Endometrial microvascular endothelial cells (primary cell): ENCODE data around the gene CNOT2. TPM values are rescaled to one million over a fixed set of nuclear protein-coding genes. Genes with fewer than 3 reads are reported as not detected.

Experiments
- in situ Hi-C: cut with HindIII; loops from 2 replicates; pipeline ENCODE4 v1.10.0; 2017; ENCODE audit warnings: low sequenced_read_pairs, low pct_unique_long_range_greater_than_20kb; ENCODE audit errors: inconsistent ontology term
- total RNA-seq: library from RNA; depleted of rRNA; stranded (reverse); fragments of >200 nt; gene quantifications from one replicate; pipeline ENCODE4 v1.2.3, GENCODE V29; 2015; ENCODE audit errors: inconsistent ontology term

Gene CNOT2
- total RNA-seq, 1 donor from 2014 or later, result 64.8 TPM

DNA sequence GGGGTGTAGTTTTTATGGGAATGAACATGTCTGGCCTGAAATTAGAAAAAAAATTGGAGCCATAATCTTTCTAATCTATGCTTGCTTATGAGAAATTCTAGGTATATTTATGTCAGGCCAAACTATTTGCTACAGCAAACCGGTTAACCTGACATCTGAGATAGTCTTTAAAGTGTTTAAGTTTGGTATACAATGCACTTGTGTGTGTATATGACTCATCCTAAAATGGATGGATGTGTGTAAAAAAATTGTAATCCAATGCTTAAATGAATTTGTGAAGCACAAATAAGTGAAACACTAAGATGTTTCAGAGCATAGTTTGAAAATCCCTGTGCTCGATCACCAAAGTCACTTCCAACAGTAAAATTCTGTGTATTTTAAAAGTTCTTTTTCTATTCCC, 6.7 kb downstream of the CNOT2 start:
- in situ Hi-C loops, result no loop called here

DNA sequence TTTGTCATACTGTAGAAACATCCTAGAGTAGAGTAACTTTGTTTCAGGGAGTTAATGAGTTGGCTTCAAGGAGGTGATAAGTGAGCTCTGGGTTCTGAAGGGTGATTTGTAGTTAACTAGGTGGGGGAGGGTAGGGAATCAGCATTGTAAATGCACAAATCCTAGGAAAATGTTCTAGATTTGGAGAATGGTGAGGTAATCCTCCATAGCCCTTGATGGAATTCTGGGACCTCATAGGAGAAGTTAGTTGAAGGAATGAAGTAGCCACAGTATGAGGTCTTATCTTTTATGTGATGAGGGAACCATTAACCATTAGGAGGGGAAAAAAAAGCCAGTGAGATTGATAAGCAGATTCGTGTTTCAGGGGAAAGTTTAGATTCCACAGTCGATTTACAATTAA, 8.0 kb downstream of the CNOT2 start:
- in situ Hi-C loops, result no loop called here

DNA sequence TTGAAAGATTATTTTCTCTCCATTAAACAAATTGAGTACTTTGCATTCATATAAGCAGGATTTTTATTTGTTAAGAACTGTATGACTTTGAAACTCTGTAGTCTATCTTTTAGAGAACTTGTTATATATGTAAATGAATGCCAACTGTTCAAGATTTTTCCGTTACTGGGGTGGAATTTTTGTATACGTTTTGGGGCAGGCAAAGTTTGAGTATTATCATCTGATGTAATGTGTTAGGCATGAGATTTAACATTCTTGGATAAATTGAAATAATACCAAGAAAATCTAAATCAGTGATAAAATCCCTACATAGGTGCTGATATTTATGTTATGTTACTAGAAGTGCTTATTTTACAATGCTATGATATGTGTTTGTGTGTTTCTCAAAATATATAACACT, 8.4 kb downstream of the CNOT2 start:
- in situ Hi-C loops, result no loop called here

DNA sequence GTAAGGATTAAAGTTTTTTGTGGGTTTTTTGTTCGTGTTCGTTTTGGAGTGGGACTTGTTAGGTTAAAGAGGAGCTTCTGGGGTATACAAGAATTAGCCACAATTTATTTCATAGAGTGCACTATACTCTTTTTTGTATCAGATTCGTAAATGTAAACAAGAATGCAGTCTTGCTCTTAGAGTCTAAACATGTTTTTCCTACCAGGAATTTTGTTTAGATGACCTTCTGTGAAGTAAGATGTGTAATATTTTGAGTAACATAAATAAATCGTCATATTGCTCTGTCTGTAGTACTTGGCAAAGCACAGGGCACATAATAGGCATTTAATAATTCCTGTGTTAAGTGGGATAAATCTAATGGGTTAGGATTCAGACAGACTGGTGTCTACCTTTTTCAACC, 9.6 kb downstream of the CNOT2 start:
- in situ Hi-C loops, result no loop called here

DNA sequence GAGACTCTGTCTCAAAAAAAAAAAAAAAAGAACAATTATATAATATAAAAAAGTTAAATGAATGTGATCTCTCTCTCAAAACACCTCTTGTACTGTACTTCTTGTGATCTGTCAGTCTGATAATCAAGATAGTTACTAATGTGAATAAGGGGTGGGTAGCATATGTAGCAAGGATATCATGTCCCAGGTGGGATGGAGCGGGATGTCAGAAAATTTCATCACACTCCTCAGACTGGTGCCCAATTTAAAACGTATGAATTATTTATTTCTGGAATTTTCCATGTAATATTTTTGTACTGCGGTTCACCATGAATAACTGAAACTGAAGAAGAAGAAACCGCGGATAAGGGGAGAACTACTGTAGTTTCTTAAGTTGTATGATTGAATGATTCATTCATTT, 11.0 kb downstream of the CNOT2 start:
- in situ Hi-C loops, result no loop called here

DNA sequence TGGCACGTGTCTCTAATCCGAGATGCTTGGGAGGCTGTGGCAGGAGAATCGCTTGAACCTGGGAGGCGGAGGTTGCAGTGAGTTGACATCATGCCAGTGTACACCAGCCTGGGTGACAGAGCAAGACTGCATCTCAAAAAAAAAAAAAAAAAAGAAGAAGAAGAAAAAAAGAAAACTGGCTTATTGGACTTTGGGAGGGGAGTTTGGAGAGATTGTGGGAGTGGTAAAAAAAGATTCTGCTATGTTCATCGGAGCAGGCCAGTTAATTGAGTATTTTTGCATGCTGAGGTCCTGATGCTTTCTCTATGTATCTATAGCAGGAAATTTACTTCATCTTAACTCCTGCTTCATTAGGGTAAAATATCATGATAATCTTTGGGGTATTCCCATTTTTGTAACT, 11.6 kb downstream of the CNOT2 start:
- in situ Hi-C loops, result no loop called here

DNA sequence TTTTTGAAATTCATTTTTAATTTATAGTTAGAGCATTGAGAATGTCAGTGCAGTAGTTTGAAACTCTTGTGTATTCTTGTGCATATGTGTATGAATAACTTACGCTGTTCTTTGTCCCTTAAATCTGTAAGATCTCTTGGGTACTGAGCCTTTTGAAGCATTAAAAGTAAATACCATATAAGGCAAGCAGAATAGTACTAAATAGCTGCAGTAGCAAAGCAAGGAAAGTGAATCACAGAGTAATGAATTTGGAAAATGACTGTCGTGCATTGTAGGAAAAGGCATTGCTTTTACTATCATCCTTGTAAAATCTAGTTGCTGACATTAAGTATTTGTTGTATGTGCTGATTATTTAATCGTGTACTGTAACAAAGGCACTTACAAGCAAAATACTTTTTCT, 12.1 kb downstream of the CNOT2 start:
- in situ Hi-C loops, result no loop called here

DNA sequence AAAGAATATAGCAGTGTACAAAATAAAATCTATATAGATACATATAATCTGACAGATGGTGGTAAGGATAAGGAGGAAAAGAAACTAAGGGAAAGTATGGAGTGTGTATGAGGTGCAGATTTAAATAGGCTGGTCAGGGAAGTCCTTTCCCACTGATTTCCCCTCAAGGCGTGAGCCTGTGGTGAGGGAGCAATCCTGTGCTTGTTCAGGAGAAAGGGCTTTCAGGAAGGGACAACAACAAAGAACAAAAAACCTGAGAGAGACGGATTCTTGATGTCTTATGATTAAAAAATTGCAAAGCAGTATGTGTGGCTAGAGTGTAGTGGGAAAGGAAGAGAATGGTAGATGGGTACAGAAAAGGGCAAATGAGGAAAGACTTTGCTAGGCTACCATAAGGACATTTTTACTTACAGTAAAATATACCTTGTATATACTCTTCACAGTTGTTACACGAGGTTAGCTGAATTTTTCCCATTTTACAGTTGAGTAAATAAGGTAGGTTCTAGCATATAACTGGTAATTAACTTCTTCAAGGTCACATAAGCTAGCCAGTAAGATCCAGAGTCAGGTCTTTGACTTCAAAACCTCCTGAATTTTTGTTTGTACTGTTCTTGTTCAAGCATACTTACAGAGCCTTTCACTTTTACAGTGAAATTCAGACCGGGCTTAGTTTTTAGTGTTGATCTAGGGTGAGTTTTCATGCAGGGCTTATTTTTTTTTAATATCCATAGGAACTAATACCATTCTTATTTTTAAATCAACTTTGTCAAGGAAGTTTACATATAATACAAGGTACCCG, 15.6 kb downstream of the CNOT2 start:
- in situ Hi-C loops, result no loop called here

DNA sequence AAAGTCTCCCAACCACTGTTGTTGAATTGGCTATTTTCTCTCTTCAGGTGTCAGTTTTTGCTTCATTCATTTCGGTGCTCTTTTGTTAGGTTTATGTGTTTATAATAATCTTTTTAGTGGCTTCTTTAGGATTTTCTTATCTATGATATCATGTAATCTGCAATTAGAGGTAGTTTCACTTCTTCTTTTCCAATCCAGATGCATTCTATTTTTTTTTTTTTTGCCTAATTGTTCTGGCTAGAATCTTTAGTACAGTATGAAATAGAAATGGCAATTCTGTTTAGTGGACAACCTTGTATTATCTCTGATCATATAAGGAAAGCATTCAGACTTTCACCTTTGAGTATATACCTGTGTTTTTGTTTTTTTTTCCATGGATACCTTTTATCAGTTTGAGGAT, 17.4 kb downstream of the CNOT2 start:
- in situ Hi-C loops, result no loop called here

DNA sequence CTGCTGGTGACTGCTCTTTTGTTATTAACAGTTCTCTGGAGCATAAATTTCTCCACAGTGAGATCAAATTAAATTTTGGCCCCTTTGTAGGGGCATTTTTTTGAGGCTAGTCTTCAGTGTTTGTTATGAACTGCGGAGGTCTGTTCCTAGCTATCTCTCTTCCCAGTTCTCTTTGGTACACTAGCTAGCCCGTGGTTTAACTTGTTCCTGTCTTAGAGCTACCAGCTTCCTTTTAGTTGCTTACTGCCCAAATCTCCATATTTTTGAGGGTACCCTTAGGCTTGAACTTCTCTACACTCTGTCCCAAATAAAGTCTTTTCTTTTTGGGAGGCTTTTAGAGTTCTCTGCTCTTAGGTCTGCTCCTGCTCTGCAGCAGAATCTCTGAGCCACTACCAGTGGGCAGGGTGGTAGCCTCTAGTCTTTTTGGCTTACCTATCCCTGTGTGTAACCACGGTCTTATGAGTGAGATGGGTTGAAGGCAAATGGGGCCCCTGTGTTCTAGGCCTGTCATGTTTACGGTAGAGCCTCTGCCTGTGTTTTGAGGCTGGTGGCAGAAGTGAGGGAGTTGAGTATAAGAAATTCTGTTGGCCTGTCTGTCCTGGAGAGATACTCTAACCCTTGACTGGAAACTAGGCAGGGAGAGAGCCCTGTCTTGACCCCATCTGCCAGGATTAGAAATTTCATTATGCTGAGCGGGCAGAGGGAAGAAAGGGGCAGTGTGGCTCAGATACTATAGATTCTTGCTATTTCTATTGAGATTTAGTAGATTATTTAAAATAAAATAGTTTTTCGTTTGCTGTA, 21.0 kb downstream of the CNOT2 start:
- in situ Hi-C loops, result no loop called here

DNA sequence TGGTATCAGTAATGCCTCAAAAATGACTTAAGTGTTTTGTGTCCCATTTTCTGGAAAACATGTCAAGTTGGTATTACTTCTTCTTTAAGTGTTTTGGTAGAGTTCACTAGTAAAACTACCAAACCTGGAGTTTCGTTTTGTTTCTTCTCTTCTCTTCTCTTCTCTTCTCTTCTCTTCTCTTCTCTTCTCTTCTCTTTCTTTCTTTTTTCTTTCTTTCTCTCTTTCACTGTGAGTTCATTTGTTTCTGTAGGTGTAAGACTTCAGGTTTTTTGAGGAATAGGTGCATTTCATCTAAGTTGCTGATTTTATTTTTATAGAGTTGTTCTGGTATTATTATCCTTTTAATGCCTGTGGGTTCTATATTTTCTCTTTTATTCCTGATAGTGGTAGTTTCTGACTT, 21.9 kb downstream of the CNOT2 start:
- in situ Hi-C loops, result no loop called here

DNA sequence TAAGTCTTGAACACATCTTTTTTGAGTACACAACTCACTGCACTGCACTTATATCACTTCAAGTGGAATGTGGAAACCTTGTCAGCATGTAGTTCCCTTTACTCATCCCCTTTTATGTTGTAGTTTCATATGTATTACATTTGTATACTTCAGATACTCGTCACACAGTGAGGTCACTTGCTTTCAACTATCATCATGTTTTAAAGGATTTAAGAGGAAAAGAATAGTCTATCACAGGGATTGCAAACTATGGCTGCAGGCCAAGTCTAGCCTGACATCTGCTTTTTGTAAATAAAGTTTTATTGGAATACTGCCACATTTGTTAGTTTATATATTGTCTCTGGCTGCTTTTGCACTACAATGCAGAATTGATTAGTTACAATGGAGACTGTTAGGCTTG, 24.3 kb downstream of the CNOT2 start:
- in situ Hi-C loops, result no loop called here

DNA sequence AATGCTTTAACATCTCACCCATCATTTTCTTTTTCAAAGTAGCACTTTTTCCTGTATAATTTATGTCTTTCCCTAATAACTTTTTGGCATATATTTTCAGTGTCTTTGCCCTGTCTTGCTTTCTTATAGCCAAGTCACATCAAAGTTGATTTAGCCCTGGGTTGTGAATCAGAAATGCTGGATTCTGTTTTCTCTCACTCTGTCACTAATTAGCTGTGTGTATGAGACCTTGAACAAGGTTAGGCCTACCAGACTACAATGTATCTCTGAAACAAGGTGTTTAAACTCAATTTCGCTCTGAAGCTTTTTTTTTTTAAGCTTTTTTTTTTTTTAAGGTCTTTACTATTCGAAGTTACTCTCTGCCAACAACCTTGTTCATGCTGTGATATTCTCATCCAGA, 25.7 kb downstream of the CNOT2 start:
- in situ Hi-C loops, result no loop called here

DNA sequence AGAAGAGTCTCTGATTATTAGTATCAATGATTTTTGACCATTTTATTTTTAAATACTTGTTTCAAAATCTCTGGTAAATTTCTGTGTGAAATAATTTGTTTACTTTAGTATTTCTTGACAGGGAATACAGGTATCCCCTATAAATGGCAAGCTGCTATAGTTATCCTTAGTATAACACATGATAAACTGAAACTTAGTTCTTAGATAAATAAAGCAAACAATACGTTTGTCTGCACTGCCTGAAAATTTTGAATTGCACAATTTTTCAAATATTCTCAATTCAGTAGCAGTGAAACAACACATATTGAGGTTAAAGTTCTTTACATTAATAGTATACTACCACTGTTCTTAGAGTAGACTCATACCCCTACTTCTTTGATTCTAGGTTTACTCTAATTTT, 26.9 kb downstream of the CNOT2 start:
- in situ Hi-C loops, result no loop called here

DNA sequence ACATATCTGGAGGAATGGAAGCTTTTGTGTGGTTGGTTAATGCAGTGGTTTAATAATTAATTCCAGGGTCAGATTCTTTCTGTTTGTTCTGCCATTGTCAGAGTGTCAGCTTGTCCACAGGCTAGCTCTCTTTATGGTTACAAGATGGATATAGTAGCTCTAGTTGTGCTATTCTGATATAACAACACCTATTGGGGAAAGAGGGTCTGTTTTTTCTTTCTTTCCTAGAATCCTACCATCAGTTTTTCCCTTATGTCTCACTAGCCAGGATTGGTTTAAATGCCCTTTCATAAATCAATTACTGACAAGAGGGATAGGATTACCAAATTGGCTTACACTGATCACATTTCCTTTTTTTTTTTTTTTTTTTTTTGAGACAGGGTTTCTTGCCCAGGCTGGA, 27.8 kb downstream of the CNOT2 start:
- in situ Hi-C loops, result no loop called here

DNA sequence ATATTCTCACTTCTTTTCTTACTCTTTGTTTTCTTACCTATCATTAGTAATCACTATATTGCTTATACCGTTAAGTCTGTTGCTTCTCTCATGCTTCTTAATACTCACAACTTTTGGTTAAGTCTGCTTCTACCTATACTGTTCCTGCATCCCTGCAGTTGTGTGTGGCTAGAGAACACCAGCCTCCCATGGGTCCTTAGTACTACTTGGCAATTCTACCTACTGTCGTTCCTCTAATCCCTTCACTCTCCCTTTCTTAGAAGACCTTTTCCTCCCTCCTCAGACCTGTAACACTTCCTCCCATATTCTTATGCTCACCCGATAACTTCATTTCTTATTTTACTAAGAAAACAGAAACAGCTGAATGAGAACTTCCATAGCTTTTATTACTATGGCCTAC, 29.3 kb downstream of the CNOT2 start:
- in situ Hi-C loops, result no loop called here

DNA sequence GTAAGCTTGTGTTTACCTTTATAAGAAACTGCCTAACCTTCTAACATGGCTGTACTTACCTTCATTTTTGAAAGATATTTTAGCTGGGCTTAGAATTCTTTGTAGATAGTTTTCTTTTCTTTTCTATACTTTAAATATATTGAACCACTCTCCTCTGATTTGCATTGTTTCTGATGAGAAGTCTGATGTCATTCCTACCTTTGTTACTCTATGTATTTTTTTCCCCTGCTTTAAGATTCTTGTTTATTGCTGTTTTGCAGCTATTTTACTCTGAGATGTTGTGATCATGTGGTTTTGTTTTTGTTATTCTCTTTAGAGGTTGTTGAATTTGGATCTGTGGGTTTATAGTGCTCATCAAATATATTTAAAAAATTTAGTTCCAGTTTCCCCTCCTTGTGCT, 31.8 kb downstream of the CNOT2 start:
- in situ Hi-C loops, result no loop called here

DNA sequence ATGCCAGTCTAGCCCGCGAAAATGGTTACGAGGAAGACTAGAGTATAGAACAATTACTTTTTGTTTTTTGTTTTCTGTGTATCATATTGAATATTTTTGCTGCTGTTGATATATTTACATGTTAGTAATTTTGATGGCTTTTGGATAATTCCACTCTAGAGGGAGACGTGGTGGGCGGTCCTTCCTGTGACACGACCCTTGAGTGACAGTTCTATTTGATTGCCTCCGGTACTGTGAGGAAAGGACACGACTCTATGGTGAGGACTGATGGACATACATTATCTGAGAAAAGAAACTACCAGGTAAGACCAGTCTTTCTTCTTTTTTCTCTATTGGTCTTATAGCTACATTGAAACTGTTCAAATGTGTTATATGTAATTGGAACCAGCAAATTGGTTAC, 34.7 kb downstream of the CNOT2 start:
- in situ Hi-C loops, result no loop called here

DNA sequence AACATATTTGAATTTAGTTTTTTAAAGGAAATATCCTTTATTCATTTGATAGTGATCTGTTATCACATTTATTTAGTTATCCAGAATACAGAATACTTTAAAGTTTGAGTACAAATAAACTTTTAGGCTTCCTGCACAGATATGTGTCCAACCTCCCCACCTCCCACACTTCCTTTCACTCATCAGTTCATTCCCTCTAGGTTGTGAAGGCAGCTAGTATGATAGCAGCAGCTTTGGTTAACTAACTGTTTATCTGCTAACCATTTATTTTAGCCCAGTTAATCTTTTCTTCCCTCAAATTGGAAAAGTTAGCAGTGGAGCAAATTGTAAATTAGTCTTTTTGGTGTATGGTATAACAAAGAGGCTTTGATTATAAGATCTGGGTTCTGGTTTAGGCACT, 35.7 kb downstream of the CNOT2 start:
- in situ Hi-C loops, result no loop called here

DNA sequence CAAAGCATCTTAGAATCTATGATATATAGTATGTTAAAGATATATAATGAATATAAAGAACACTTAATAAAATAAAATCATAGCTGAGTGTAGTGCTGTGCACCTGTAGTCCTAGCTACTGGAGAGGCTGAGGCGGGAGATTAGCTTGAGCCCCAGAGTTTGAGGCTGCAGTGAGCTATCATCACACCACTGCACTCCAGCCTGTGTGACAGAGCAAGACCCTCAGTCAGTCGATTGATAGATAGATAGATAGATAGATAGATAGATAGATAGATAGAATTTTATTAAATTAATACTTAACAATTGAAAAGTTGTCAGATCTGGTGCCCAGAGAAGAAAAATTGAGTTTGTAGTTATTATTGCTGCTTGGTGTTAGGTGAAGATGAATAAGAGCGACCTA, 40.0 kb downstream of the CNOT2 start:
- in situ Hi-C loops, result no loop called here
